Spleen (tissue), 7 donors: ENCODE measurements around the gene CHCHD6.

Experiments used
- CTCF ChIP-seq, 11 experiments: fragments of 200-600 bp in 7 of 11; fragments of 450-650 bp in 4 of 11; sonication (generic) in 4 of 11; IDR thresholded peaks in 8 of 11; conservative IDR thresholded peaks in 3 of 11; 1 replicate in 7 of 11; 2 replicates in 4 of 11; pipeline versions ENCODE4 v1.4.0 to v1.8.0; 2016 to 2021; ENCODE audit warnings: antibody characterized with exemption in 11 of 11, inconsistent platforms in 4 of 11, mild to moderate bottlenecking in 1 of 11
- POLR2A ChIP-seq, 3 donors: fragments of 450-650 bp; IDR thresholded peaks; one replicate each; pipeline ENCODE4 v1.5.1; 2017; ENCODE audit warnings: antibody characterized with exemption in 3 of 3, mild to moderate bottlenecking in 1 of 3
- donor health status: DM: no; HTN: no; CAD: no; lungs with moderate emphysema.
- donor health status: DM: no; HTN: no; CAD: no.
- donor health status: DM: no; HTN: no; CAD: no.

GRCh38 chr3:126965526-126966080, 261.6 kb downstream of the CHCHD6 start:
- TF ChIP-seq CTCF (IDR thresholded peaks at IDR 0.05 in 8 of 11, conservative IDR thresholded peaks at IDR 0.05 in 3 of 11) (no peak), POLR2A (IDR thresholded peaks at IDR 0.05) (no peak)
